ENCODE data around the gene GPC5.

DNA sequence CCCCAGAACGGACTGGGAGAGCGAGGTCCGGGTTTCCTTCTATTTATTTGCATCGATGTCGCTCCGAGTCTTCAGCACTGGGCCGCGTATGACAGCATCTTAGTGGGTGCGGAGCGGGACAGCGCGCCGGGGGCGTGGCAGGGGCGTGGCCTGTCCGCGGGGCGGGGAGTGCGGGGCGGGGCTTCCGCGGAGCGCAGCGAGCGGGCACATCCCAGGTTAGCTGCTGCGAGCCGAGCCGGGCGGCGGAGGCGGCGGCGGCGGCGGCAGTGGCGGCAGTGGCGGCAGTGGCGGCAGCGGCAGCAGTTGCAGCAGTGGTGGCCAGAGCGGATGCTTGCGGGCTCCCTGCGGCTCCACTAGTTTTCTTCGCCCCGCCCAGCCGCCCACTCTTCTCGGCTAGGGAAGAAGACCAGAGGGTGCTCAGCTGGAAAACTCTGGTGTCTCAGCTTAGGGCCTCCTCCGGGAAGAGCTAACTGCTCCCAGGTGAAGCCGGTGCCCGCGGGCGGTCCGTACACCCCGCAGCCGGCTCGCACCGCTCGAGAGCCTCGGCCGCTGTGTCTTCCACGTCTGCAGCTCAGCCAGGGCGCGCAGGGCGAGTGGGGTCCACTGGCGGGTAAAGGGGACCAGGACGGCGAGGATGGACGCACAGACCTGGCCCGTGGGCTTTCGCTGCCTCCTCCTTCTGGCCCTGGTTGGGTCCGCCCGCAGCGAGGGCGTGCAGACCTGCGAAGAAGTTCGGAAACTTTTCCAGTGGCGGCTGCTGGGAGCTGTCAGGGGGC lies at the start of gene GPC5:
- TF ChIP-seq, protein P1, sequence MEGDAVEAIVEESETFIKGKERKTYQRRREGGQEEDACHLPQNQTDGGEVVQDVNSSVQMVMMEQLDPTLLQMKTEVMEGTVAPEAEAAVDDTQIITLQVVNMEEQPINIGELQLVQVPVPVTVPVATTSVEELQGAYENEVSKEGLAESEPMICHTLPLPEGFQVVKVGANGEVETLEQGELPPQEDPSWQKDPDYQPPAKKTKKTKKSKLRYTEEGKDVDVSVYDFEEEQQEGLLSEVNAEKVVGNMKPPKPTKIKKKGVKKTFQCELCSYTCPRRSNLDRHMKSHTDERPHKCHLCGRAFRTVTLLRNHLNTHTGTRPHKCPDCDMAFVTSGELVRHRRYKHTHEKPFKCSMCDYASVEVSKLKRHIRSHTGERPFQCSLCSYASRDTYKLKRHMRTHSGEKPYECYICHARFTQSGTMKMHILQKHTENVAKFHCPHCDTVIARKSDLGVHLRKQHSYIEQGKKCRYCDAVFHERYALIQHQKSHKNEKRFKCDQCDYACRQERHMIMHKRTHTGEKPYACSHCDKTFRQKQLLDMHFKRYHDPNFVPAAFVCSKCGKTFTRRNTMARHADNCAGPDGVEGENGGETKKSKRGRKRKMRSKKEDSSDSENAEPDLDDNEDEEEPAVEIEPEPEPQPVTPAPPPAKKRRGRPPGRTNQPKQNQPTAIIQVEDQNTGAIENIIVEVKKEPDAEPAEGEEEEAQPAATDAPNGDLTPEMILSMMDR (IDR thresholded peaks at IDR 0.05) = no peak
- TF ChIP-seq RCOR1 (IDR thresholded peaks at IDR 0.05; ENCODE audit: low read depth, low read length) (no peak), RAD21 (conservative IDR thresholded peaks at IDR 0.05 in 1 of 2, IDR thresholded peaks at IDR 0.05 in 1 of 2) (no peak), MAFK (IDR thresholded peaks at IDR 0.05; ENCODE audit: partially characterized antibody) (no peak), POLR2A (IDR thresholded peaks at IDR 0.05; ENCODE audit: low read length) (no peak), ZC3H11A (IDR thresholded peaks at IDR 0.05) (no peak), EP300 (IDR thresholded peaks at IDR 0.05) (no peak)
- TF ChIP-seq, protein P2, sequence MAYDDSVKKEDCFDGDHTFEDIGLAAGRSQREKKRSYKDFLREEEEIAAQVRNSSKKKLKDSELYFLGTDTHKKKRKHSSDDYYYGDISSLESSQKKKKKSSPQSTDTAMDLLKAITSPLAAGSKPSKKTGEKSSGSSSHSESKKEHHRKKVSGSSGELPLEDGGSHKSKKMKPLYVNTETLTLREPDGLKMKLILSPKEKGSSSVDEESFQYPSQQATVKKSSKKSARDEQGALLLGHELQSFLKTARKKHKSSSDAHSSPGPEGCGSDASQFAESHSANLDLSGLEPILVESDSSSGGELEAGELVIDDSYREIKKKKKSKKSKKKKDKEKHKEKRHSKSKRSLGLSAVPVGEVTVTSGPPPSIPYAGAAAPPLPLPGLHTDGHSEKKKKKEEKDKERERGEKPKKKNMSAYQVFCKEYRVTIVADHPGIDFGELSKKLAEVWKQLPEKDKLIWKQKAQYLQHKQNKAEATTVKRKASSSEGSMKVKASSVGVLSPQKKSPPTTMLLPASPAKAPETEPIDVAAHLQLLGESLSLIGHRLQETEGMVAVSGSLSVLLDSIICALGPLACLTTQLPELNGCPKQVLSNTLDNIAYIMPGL (CRISPR knock-in tag; IDR thresholded peaks at IDR 0.05; ENCODE audit: borderline replicate concordance) = no peak
- TF ChIP-seq, protein P3, sequence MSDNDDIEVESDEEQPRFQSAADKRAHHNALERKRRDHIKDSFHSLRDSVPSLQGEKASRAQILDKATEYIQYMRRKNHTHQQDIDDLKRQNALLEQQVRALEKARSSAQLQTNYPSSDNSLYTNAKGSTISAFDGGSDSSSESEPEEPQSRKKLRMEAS (IDR thresholded peaks at IDR 0.05) = no peak
- TF ChIP-seq, protein P4, sequence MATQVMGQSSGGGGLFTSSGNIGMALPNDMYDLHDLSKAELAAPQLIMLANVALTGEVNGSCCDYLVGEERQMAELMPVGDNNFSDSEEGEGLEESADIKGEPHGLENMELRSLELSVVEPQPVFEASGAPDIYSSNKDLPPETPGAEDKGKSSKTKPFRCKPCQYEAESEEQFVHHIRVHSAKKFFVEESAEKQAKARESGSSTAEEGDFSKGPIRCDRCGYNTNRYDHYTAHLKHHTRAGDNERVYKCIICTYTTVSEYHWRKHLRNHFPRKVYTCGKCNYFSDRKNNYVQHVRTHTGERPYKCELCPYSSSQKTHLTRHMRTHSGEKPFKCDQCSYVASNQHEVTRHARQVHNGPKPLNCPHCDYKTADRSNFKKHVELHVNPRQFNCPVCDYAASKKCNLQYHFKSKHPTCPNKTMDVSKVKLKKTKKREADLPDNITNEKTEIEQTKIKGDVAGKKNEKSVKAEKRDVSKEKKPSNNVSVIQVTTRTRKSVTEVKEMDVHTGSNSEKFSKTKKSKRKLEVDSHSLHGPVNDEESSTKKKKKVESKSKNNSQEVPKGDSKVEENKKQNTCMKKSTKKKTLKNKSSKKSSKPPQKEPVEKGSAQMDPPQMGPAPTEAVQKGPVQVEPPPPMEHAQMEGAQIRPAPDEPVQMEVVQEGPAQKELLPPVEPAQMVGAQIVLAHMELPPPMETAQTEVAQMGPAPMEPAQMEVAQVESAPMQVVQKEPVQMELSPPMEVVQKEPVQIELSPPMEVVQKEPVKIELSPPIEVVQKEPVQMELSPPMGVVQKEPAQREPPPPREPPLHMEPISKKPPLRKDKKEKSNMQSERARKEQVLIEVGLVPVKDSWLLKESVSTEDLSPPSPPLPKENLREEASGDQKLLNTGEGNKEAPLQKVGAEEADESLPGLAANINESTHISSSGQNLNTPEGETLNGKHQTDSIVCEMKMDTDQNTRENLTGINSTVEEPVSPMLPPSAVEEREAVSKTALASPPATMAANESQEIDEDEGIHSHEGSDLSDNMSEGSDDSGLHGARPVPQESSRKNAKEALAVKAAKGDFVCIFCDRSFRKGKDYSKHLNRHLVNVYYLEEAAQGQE (IDR thresholded peaks at IDR 0.05) = no peak

All from A549 (cell line).